NOMO-1 treated with dmso at 0.1 percent for 144 hours (cell line): ENCODE measurements around the gene PSORS1C2.
"Not testable (repeated sequence)": the region's sequence is repeated elsewhere in the genome, so short reads cannot be mapped to it uniquely, and the experiment has no call there.

Source experiments
- DNase-seq: peaks from one replicate; lab custom pipeline; 2025; ENCODE audit not compliant: unreplicated experiment; lab: John Stamatoyannopoulos, UW

The PSORS1C2 gene

GRCh38 chr6:31138982-31139381 lies at the start of gene PSORS1C2:
Gene PSORS1C2, minus strand, starts transcription at chr6:31139066. Its CDS starts 40 bp downstream, at chr6:31139026.
- no peak for DNase-seq

GRCh38 chr6:31187780-31188194 lies 48.9 kb upstream of the PSORS1C2 start:
- DNase-seq: no peak

- DNase-seq: no peak
Observed at GRCh38 chr6:31186052-31186734, 47.3 kb upstream of the PSORS1C2 start.

DNA sequence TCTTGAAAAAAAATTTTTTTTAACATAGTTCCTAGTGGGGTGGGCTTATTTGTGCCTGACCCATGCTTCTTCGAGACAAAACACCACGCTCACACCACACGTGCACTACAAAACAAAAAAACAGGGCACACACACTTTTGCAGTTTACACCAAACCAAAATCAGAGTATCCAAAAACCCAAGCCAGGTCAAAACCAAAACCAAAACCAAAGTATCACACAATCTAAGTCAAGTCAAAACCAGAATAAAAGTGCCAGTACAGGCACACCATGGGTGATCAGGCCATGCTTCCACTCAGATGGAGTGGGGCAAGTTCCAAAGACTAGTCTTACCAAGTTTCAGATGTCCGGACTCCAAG lies 46.8 kb upstream of the PSORS1C2 start:
- not testable (repeated sequence) for DNase-seq

GRCh38 chr6:31183859-31184258 lies 45.0 kb upstream of the PSORS1C2 start:
- not testable (repeated sequence) for DNase-seq

GRCh38 chr6:31183287-31183686 lies 44.4 kb upstream of the PSORS1C2 start:
- DNase-seq: not testable (repeated sequence)

DNA sequence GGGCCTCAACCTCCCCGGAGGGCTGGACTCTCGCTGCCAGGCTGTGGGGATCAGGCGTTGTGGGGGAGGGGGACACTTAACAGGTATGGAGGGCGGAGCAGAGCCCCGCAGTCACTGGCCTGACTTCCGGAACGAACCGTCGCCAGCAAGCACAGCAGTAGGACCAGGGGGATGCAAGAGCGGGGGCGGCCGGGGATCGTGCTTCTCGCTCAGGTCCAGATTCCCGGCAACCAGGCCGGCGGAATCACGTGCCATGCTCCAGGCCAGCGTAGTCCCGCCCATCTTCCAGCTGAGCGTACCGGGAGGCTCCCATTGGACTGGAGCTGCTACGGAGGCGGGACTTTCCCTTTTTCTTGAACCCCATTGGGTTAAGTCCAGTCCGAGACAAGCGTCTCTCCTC lies 41.6 kb upstream of the PSORS1C2 start:
- no peak for DNase-seq

GRCh38 chr6:31179896-31180295 lies 41.0 kb upstream of the PSORS1C2 start:
- no peak for DNase-seq

GRCh38 chr6:31179042-31179386 lies 40.1 kb upstream of the PSORS1C2 start:
- no peak for DNase-seq

DNA sequence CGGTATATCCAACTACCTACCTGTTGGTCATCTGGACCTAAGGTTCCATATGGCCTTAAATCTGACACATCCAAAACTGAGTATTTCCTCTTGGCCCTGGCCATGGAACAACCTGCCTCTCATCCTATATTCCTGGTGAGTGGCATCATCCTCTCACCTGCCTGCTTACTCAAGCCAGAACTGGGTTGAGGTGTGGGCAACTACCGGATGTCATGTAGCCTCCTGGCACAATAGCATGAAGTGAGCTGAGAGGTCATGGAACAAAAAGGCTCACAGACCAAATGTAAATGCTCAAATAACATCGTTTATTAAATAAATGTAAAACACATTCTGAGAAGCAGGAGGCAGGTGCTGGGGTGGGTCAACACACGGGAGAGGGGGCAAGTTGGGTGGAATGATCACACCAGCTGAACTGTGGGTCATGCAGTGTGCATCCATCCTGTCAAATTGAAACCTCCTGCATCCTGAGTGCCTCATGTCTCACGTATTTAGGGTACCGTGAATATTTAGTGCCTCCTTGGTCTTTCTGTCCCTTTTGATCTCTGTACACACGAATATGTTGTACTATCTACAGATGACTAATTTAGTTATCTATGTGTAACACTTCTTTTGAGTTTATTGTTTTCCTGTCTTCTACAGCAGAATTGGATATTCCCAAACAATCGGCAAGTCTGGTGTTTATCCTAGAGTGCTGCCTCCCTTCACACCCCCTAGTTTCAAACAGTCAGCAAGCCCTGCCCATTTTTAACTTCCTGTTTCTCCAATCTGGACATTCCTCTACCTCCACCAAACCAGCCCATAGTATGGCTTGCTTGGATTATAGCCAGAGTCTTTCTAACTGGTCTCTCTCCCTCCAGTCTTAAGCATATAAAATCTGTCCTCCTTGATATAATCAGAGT lies 39.5 kb upstream of the PSORS1C2 start:
- DNase-seq: no peak

- no peak for DNase-seq
Observed at GRCh38 chr6:31175971-31176370, 37.1 kb upstream of the PSORS1C2 start.

DNA sequence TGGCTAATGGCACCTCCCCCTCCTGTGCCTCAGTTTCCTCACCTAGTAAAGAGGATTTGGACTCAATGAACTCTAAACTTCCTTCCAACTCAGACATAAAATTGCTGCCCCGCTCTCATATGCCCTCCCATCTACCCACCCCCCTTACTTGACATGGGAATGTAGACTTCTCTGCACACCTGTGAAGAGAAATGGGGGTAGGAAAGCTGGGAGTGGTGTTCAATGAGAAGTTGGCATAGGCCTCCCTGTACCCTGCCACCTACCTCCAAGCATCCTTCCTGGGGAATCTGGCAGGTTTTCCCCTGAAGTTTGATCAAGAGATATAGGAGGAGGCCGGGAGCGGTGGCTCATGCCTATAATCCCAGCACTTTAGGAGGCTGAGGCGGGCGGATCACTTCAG lies 35.5 kb upstream of the PSORS1C2 start:
- DNase-seq: no peak

GRCh38 chr6:31173406-31173805 lies 34.5 kb upstream of the PSORS1C2 start:
- no peak for DNase-seq

GRCh38 chr6:31172973-31173384 lies 34.1 kb upstream of the PSORS1C2 start:
- no peak for DNase-seq

DNA sequence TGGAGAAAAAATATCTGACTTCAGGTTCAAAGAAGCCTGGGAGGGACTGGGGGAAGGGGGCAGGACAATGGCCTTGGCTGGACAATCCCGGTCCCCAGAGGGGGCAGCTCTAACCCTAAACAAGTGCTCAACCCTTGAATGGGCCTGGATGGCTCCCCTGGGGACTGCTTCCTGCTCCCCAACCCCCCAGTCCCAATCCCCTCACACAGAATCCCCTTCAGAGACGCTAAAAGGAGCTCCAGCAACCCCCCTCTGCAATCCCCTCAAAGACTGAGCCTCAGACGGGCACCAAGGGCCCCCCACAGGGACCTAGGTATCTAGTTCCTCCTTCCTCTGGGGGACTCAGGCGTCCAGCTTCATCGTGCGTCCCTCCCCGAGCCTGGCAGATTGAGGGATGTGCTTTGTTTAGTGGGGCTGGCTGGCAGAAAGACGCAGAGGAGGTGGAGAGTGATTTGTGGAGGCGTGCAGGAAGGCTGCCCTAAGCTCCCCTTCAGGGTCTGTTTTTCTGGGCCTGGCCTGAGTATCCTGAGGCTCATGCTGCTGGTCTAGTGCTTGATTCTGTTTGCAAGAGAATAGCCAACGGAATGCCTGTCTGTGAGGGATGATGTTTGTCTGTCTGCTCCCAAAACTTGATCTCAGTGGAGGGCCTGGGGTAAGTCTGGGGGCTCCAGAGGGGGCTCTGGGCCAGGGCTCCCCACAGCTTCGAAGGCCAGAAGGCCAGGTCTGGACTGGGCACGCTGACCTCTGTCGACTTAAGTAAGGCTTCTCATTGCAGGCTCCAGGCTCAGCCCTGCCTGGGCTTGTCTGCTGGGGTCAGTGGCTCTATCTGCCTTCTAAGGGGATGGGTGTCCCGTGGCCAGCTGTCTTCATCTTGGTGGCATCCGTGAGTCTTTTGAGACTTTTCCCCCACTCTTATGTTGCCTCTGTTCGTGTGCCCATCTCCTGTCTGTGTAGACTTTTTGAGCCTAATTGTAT lies 33.4 kb upstream of the PSORS1C2 start:
- DNase-seq: no peak

DNA sequence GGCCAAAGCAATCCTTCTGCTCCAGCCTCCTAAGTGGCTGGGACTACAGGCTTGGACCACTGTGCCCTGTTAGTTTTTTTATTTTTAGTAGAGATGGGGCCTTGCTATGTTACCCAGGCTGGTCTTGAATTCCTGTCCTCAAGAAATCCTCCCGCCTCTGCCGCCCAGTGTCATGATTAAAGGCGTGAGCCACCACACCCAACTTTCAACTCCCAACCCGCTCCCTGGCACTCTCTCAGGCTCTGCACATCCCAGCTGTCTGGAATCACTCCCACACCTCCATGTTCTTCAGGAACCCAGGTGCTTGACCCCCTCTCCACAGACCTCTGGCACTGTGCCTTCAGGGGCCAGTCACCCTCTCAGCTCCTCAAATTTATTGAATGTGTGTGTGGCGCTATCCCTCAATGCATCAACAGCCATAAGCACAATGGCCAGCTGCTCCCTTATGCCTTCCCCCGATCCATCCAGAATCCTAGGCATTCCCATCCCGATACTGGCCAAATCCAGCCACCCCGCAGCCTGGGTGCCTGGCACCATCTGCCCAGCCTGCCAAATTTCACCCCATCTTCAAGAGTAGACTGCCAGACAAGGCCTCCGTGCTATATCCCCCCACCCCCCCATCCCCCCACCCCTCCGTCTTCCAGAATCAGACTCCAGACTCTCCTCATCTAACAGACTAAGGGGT lies 32.3 kb upstream of the PSORS1C2 start:
- DNase-seq: no peak

DNA sequence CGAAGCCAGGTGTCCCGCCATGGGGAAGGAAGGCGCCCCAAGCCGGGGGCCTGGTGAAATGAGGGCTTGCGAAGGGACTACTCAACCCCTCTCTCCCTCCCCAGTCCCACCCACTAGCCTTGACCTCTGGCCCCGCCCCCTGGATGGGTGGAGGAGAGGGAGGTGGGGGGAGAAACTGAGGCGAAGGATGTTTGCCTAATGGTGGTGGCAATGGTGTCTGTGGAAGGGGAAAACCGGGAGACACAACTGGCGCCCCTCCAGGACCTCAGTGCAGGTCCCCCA lies 31.7 kb upstream of the PSORS1C2 start, which contains the start of gene POU5F1:
TSS of gene POU5F1 (minus strand) at position 83 of the 282 bp plus-strand sequence. CDS start at position 21, 62 bp downstream.
- no peak for DNase-seq

- not testable (repeated sequence) for DNase-seq
Observed at GRCh38 chr6:31169858-31170599, 31.2 kb upstream of the PSORS1C2 start.

DNA sequence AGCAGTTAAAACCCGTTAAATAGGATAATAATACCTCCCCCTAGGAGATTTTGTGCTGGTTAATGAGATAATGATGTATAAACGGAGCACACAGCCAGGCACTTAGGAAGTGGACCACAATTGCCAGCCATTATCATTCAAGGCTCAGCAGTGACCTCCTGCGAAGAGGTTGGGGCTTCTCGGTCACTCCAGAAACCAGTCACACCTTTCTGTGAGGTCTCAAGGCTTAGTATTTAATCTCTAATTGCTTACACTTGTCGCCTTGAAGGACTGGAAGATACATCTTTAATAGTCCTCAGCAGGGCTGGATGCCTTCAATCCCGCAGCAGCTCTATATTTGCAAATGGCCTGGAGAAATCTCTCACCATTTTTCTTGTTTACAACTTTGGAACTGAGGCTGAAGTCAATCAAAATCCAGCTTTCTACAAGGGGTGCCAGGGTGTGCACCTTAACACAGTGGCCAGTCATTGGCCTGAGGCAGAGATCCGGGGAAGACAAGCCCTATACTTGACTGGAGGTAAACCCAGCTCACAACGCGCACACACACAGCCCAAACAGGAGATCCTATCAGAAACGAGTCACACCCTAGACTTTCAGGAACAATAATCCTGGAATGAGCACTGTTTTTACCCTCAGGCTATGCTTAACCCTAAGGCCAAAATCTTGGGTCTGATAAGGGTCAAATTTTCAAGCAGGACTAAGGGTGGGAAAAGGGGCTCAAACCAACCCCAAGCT lies 30.4 kb upstream of the PSORS1C2 start:
- no peak for DNase-seq
